ENCODE data around the gene DHX8.

Gene DHX8

GRCh38 chr17:43530288-43531081 is 46.7 kb downstream of the DHX8 start:
- Histone ChIP-seq H3K4me2 (ENCODE audit: insufficient read depth, low read length) (no peak overlapping the region), H3K9ac (ENCODE audit: low read depth, low read length) (no peak overlapping the region), H3K4me3 (ENCODE audit: low read depth in 1 of 2, low read length in 2 of 2) (no peak overlapping the region), H3K27ac (ENCODE audit: low read length) (no peak overlapping the region), H3K27me3 (ENCODE audit: insufficient read depth, low read length, poor library complexity) (no peaks in the 10 kb centered on the region), H2AFZ (ENCODE audit: low read depth, low read length) (no peak overlapping the region), H3K4me1 (ENCODE audit: insufficient read depth, low read length) (no peaks in the 10 kb centered on the region), H3K79me2 (ENCODE audit: insufficient read depth, low read length) (no peaks in the 10 kb centered on the region), H4K20me1 (ENCODE audit: insufficient read depth, low read length) (peaks cover 13% of the 10 kb centered on the region), H3K36me3 (ENCODE audit: insufficient read depth, low read length) (peaks cover 37% of the 10 kb centered on the region), H3K9me3 (ENCODE audit: insufficient read depth, low read length, severe bottlenecking) (no peaks in the 10 kb centered on the region)
- DNase-seq (no peak), ATAC-seq (ENCODE audit: insufficient read depth, low read depth) (no peak)
- TF ChIP-seq CTCF (IDR thresholded peaks at IDR 0.05; ENCODE audit: borderline replicate concordance, extremely low read depth, low read length, poor library complexity, severe bottlenecking) (no peak), EZH2 (IDR thresholded peaks at IDR 0.05; ENCODE audit: borderline replicate concordance, low read depth, low read length, severe bottlenecking) (no peak)

GRCh38 chr17:43531082-43531378 is 47.3 kb downstream of the DHX8 start:
- Histone ChIP-seq H3K4me2 (ENCODE audit: insufficient read depth, low read length) (no peak overlapping the region), H4K20me1 (ENCODE audit: insufficient read depth, low read length) (peaks cover 13% of the 10 kb centered on the region), H3K79me2 (ENCODE audit: insufficient read depth, low read length) (no peaks in the 10 kb centered on the region), H3K9ac (ENCODE audit: low read depth, low read length) (no peak overlapping the region), H3K27ac (ENCODE audit: low read length) (no peak overlapping the region), H3K9me3 (ENCODE audit: insufficient read depth, low read length, severe bottlenecking) (no peaks in the 10 kb centered on the region), H3K36me3 (ENCODE audit: insufficient read depth, low read length) (peaks cover 32% of the 10 kb centered on the region), H3K27me3 (ENCODE audit: insufficient read depth, low read length, poor library complexity) (no peaks in the 10 kb centered on the region), H2AFZ (ENCODE audit: low read depth, low read length) (no peak overlapping the region), H3K4me1 (ENCODE audit: insufficient read depth, low read length) (peaks cover 1% of the 10 kb centered on the region), H3K4me3 (ENCODE audit: low read depth in 1 of 2, low read length in 2 of 2) (no peak overlapping the region)
- ATAC-seq (ENCODE audit: insufficient read depth, low read depth) (no peak), DNase-seq (no peak)
- TF ChIP-seq CTCF (IDR thresholded peaks at IDR 0.05; ENCODE audit: borderline replicate concordance, extremely low read depth, low read length, poor library complexity, severe bottlenecking), result no peak
- TF ChIP-seq EZH2 (IDR thresholded peaks at IDR 0.05; ENCODE audit: borderline replicate concordance, low read depth, low read length, severe bottlenecking), result no peak

GRCh38 chr17:43531955-43532354 is 48.2 kb downstream of the DHX8 start:
- Histone ChIP-seq H3K79me2 (ENCODE audit: insufficient read depth, low read length) (no peaks in the 10 kb centered on the region), H3K36me3 (ENCODE audit: insufficient read depth, low read length) (peaks cover 24% of the 10 kb centered on the region), H3K27ac (ENCODE audit: low read length) (no peak overlapping the region), H3K9ac (ENCODE audit: low read depth, low read length) (no peak overlapping the region), H3K27me3 (ENCODE audit: insufficient read depth, low read length, poor library complexity) (no peaks in the 10 kb centered on the region), H3K4me1 (ENCODE audit: insufficient read depth, low read length) (peaks cover 2% of the 10 kb centered on the region), H3K4me3 (ENCODE audit: low read depth in 1 of 2, low read length in 2 of 2) (no peak overlapping the region), H2AFZ (ENCODE audit: low read depth, low read length) (no peak overlapping the region), H3K4me2 (ENCODE audit: insufficient read depth, low read length) (no peak overlapping the region), H3K9me3 (ENCODE audit: insufficient read depth, low read length, severe bottlenecking) (no peaks in the 10 kb centered on the region), H4K20me1 (ENCODE audit: insufficient read depth, low read length) (peaks cover 9% of the 10 kb centered on the region; the same call in 1 of the 2 replicates)
- TF ChIP-seq CTCF (IDR thresholded peaks at IDR 0.05; ENCODE audit: borderline replicate concordance, extremely low read depth, low read length, poor library complexity, severe bottlenecking) (no peak), EZH2 (IDR thresholded peaks at IDR 0.05; ENCODE audit: borderline replicate concordance, low read depth, low read length, severe bottlenecking) (no peak)
- DNase-seq, result no peak
- no peak for ATAC-seq (ENCODE audit: insufficient read depth, low read depth)

Data from DND-41 (cell line).